ENCODE data around the gene GNG14. TPM values are rescaled to one million over a fixed set of nuclear protein-coding genes. Genes with fewer than 3 reads are reported as not detected.
"Not testable (repeated sequence)": the region's sequence is repeated elsewhere in the genome, so short reads cannot be mapped to it uniquely, and the experiment has no call there.

The GNG14 gene
- total RNA-seq, result not detected in 2 replicates

DNA sequence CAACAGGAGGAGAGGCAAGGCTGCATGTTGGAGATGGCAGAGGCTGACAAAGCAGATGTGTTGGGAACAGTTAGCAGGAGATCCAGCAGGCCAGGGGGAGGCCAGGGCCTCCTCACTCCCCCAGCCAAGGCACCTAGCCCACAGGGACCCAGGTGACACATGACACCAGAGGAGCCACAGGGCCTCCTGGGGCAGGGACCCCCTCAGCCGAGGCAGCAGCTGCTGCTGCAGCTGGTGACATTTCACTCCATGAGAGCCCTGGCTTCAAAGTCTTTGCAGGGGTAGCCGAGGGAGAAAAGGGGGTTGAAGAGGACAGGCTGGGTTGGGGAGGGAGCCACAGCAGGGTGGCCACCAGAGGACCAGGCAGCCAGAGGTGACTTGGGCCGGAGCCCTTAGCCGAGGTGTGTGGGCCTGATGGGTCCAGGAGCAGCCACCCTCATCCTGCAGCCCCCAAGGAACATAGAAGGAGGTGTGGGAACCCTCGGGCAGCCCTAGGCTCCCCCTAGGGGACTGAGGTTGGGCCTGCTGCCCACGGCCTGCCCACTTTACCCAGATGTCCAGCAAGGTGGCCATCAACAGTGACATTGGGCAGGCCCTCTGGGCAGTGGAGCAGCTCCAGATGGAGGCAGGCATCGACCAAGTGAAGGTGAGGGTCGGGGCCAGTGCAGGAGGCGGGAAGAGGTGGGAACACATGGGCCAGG is at the start of gene GNG14:
Gene GNG14, plus strand, starts transcription at position 503 of the 701 bp plus-strand sequence. Its CDS starts 51 bp downstream, at position 554.
- intact Hi-C loops (cut with micrococcal nuclease), result no loop called here

DNA sequence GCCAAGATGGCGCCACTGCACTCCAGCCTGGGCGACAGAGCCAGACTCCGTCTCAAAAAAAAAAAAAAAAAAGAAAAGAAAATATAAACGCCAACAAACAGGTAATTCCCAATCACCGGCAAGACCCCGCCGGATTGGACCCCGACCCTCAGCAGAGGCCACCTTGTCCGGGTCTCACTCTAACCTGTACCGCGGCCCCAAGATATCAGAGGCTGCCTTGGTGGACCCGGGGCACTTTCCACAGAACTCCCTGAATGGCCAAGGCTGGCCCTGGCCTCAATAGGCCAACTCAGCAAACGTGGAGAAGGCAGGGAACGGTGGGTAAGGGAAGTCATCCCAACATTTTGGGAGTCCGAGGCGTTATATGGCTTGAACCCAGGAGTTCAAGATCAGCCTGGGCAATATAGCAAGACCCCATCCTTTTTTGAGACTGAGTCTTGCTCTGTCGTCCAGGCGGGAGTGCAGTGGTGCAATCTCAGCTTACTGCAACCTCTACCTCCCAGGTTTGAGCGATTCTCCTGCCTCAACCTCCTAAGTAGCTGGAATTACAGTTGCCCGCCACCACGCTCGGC is 49.1 kb upstream of the GNG14 start:
- intact Hi-C loops (cut with micrococcal nuclease), result no loop called here

DNA sequence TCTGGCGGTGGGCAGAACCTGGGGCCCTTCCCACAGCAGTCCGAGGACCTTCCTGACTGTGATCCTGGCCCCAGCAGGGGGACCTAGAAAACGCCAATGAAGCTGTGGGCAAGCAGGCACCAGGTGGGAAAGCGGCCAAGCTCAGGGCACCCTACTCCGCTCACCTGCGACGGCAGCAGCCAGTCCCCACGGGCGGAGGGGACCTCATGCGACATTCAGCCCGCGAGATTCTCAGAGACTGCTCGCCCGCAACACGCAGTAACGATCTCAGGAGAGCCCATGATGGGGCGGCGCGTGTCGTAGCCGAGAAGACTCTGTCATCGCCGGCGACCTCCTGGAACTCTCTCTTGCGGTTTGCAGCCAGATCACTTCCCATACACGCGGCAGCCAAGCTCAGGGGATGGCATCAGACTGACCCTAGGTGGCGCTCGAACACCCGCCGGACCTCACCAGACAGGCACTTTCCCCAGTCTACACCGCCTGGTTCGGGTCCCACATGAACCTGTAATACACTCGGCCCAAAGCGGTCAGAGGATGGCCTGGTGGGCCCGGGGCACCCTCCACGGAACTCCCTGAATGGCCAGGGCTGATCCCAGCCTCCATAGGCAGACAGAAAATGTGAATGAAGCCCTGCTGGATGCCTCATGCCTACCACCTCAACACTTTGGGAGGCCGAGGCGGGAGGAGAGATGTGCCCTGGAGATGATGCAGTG is 47.7 kb upstream of the GNG14 start:
- intact Hi-C loops (cut with micrococcal nuclease), result loop anchor here (1.0 kb wide), 4 partner anchors 30 to 76 kb away; partner anchors contain the start of genes ZNF490 and ZNF791

DNA sequence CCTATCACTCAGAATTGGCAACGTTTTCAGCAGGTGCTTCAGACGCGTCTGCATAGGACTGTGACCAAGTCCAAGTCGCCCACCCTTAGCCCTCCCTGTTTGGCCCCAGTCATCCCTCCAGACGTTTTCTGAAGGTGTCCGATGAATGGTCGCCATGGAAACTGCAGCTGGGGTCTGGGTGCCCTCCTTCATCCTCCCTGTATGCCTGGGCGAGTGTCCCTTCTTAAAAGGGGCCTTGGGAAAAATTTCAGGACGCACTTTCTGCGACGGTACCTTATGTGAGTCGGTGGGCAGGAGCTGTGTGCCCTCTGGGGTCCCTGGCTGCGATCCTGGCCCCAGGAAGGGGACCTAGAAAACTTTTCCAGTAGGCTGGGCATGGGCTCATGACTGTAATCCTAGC is 46.3 kb upstream of the GNG14 start:
- intact Hi-C loops (cut with micrococcal nuclease), result no loop called here

DNA sequence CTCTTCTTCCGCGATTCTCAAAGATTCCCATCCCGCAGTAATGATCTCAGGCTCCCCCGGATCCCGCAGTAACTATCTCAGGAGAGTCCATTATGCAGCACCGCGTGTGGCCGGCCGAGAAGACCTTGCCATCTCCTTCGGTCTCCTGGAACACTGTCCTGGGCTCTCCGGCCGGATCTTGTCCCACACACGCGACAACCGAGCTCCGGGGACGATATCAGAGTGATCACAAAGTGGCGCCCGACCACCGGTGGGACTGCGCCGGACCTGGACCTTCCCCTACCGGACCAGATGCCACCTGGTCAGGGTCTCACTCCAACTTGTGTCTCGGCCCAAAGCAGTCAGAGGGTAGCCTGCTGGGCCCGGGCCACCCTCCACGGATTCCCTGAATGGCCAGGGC is 45.3 kb upstream of the GNG14 start:
- intact Hi-C loops (cut with micrococcal nuclease), result no loop called here

DNA sequence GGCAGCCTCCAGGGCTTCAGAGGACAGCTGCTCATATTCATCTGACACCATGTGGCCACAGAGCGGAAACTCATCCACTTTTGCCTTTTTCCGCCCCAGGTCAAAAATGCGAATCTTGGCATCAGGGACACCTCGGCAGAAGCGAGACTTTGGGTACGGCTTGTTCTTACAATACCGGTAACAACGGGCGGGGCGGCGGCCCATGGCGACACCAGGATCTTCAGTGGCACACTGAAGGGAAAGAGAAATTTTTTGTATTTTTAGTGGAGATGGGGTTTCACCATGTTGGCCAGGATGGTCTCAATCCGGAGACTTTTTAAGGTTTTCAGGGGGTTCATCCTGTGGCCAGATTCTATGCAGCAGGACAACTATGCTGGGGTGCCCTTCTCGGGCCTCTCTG is 44.1 kb upstream of the GNG14 start:
- intact Hi-C loops (cut with micrococcal nuclease), result not testable (repeated sequence)

DNA sequence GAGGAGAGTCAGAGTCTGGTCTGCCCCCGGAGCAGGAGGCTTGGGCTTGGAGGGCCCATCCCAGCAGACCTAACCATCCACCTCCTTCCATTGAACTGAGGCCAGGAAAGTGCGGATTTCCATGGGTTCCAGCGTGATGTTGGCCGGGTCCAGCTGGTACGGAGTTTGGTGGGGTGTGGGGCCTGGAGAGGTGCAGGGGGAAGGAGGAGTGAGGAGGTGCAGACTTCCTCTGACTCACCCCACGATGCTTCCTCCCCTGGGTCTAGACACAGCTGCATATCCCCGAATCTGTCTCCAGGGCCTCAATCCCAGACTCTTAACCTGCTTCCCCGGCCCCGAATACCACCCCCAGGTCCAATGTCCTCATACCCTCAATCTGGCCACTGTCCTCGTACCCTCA is 41.2 kb upstream of the GNG14 start:
- intact Hi-C loops (cut with micrococcal nuclease), result no loop called here

DNA sequence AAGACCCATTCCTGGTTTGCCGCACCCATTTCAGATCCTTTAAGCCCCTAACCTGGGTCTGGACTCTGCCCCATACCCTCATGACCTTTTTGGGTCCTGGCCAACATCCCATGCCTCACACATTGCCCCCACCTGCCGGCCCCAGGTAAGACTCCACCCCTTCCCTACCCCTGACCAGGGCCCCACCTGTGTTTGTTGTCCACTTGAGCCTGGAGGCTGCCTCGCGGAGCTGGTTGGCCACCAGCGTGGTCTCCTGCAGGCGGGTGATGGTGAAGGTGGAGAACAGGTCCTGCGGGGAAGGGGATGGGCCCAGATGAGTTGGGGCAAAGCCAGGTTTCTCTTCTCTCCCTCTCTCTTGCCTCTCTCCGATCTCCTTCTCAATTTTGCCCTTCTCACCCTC is 40.8 kb upstream of the GNG14 start:
- intact Hi-C loops (cut with micrococcal nuclease), result no loop called here

DNA sequence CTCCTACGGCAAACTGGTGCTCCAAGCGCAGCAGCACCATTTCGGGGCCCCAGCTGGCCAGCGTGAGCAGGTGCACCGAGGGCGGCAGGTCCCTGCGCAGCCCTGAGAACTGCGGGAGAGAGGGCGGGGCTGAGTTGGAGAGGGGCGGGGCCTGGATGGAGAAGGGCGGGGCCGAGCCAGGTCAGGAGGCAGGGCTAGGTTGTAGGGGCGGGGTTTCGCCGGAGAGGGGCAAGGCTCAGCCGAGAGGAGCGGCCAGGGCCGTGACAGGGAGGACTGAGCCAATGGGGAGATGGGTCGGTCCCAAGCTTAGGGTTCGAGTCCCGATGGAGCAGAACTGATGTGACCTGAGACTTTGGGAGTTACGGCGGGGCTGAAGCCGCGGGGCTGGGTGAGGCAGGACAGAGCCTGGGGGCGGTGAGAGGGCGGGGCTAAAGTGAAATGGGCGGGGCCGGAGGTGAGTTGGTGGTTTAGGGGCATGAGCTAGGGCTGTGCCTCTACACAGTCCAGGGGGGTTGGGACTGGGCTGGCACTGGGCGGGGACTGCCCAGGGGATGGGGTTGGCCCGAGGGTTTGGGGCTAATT is 40.2 kb upstream of the GNG14 start:
- intact Hi-C loops (cut with micrococcal nuclease), result no loop called here

DNA sequence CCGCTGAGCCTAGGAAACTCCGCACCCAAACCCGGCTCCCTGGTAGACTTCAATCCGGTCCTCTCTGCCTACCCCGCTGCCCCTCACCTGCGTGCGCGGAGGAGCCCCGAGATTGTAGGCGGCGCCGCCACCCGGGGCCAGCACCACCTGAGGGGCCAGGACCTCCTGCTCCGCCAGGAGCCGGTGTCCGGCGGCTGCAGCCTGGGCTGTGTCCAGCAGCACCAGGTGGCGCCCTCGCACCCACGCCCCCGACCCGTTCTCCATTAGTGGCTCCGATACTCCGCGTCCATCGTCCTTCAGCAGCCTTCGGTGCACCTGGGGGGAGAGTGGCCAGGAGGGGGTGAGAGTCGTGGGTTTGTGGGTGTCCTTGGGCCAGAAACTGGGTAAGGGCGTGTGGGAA is 39.7 kb upstream of the GNG14 start:
- intact Hi-C loops (cut with micrococcal nuclease), result no loop called here

DNA sequence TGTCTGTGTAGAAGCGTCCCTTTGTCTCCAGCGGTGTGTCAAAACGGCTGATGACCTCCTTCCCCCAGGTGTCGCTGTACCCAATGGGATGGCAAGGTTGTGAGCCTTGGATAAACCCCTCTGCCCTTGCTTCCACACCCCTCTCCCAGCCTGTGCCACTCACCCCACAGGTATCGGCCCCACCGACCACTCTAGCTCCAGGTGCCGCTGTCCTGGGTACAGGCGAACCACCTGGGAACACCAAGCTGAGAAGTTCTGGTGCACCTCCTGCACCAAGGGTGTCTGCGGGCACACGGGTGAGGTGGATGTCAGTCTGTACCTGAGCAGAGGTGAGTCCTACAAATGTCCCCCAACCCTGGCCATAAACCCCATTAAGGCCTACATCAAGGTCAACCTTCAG is 37.9 kb upstream of the GNG14 start:
- intact Hi-C loops (cut with micrococcal nuclease), result no loop called here

DNA sequence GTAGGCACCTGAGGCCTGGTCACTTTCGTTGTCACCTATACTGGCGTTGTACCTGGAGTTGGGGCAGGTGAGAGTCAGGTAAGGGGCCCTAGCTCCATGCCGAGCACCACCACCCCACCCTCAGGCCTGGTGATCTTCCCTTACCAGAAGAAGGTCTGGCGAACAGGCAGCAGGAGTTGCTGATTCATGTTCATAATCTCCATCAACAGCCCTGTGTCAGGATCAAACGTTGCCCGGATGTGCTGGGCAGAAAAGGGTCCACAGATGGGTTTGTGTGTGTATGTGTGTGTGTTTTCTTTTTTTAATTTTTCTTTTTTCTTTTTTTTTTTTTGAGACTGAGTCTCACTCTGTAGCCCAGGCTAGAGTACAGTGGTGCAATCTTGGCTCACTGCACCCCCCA is 35.6 kb upstream of the GNG14 start:
- intact Hi-C loops (cut with micrococcal nuclease), result no loop called here

DNA sequence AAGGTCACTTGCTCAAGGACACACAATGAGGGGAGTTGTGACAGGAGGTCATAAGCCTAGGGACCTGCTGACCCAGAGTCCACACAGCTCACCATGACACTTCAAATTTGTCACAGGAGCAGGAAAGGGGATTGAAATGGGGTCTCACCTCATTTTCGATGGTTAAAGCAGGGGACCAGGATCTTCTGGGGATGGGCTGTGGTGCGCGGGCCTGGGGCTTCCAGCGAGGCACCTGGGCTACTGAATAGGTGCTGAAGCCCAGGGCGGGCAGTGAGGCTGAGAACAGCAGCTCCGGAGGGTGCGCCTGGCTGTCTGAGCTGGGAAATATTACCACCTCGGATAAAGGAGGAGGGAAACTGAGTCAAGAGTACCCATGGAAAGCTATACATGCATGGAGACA is 32.3 kb upstream of the GNG14 start:
- intact Hi-C loops (cut with micrococcal nuclease), result no loop called here

DNA sequence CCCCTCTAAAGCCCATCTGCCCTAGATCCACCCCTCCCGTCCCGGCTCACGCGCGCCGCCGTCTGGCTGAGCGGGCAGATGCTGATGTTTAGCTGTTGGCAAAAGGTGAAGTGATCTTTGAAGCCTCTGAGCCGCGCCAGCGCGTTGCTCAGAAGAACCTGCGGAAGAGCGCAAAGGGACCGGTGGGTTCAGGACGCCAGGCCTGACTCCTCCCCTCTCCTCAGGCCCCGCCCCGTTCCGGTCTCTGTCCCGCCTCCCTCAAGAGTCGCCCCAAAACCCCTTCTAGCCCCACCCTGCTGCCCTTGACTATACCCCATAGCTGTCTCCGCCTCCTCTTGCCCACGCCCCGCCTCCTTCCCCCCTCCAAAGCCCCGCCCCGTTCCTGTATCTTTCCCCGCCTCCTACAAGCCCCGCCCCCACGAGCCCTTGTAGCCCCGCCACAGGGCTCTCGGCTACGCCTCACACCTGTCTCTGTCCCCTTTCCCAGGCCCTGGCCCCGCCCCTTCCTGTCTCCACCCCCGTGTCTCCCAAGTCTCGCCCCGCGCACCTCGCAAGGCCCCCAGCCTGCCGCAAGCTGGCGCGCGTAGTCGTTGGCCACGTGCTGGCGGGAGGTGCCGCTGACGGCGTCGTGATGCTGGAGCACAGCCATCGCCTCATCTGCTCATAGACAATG is 30.8 kb upstream of the GNG14 start:
- intact Hi-C loops (cut with micrococcal nuclease), result no loop called here

DNA sequence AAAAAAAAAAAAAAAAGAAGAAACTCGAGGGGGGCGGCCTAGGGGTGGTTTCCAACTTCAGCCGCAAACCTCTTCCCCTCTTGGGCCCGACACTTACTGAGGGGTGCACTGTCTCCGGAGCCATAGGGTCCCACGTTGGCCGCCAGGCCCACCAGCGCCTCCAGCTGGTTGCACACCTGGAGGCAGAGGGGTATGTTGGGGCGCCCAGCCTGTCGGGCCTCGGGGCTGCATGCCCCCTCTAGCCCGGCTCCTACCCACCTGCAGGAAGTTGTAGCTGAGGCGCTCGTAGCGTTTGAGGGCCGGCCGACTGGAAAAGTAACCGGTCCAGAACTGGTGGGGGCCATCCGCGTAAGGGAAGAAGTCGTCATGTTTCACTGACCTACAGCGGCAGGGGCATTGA is 29.8 kb upstream of the GNG14 start:
- intact Hi-C loops (cut with micrococcal nuclease), result no loop called here

DNA sequence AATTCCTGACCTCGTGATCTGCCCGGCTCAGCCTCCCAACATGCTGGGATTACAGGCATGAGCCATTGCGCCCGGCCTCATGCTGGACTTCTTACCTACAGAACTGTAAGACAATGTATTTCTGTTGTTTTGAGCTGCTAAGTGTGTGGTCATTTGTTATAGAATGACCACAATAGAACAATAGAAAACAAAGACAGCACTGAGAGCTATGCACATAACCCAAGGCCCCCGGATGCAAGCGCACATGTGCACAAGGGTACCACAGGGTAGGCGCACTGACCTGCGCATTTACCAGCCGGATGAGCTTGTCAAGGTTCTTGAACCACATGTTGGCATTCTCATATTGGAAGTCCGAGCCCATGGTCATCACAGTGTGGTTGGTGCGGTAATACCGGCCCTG is 26.8 kb upstream of the GNG14 start:
- intact Hi-C loops (cut with micrococcal nuclease), result no loop called here

DNA sequence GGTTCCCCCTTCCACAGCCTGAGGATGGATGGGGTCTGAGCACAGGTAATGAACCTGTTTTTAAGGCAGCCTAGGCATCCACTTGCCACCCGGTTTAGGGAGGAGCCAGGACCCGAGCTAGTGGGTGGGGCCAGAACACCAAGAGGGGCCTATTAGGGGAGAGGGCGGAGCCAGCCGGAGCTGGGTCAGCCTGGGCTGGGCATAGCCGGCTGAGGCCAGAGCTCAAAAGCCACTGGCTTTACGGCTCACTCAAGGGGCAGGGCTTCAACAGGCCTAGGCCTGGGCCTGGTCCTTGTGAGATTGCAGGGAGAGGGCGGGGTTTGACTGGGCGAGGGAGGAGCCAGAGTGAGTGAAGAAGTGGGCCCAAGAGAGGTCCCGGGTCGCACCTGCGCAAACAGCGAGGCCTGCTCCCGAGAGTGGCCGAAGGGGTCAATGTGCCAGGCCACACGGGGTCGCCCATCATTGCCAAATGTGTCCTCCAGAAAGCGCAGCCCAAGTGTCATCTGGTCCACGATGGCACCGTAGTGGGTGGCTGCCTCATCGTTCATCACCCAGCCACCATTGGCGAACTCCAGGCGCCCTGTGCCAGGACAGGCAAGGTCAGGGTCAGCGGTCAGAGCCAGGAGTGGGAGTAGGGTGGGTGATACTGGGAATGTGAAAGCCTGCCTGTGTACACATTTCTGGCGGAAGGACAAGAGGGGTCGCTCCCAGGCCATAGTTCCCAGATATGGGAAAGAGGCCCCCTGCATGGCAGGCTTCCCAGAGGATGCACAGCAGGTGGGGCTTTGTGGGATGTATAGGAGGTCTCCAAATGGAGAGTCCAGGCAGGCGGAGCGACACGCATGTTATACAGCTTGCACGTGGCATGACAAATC is 23.2 kb upstream of the GNG14 start:
- intact Hi-C loops (cut with micrococcal nuclease), result loop anchor here (5.0 kb wide), 4 partner anchors 262 to 742 kb away; partner anchors contain the start of genes ZNF563 and ZNF799

DNA sequence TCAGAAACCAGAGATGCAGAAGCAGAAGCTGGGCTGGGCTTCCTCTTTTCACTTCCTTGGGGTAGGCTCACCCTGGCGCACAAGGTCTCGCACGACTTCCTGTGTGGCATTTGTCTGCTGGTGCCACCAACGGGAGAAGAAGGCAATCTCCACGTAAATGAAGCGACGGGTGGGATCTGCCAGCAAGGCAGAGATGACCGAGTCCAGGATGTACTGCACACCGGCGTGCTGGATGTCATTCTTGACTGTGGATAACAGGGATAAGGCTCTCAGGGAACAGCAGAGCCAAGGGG is 22.6 kb upstream of the GNG14 start:
- intact Hi-C loops (cut with micrococcal nuclease), result loop anchor here (5.0 kb wide), 4 partner anchors 263 to 743 kb away; partner anchors contain the start of genes ZNF563 and ZNF799

DNA sequence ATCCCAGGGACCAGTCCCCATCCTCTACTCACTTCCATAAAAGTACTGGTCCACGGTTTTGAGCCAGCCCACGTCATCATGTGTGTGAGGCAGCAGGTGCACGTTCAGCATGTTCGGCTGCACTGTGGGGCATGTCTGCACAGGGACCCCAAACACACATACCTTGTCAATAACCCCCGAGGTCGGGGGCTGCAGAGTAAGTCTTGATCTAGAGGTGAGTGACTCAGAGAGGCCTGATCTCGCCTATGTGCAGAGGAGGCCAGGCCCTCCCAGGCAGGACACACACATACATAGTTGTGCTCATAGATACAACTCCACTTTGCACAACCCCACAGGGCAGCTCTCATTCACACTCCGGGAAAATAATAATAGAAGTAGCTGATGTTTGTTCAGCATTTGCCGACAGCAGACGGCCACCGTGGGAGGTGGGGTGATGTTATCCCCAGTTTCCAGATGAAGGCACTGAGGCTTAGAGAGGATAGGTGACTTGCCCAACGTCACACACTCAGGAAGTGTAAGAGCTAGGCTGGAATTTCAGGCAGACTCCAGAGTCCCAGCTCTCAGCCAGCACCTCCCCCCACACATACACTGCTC is 22.0 kb upstream of the GNG14 start:
- intact Hi-C loops (cut with micrococcal nuclease), result loop anchor here (1.0 to 5.0 kb wide), 7 partner anchors 52 to 743 kb away; partner anchors contain the start of genes ZNF443, ZNF563 and ZNF799

All from T-helper 1 cell treated with Interleukin-12 subunit alpha and Interleukin-12 subunit beta and Interleukin-4 antibody, amounts not matched to agents 30 ng/mL and 1 ng/mL, for 36 hours (primary cell).